WTC11 (cell line): ENCODE data around the gene TRIM47. TPM values are rescaled to one million over a fixed set of nuclear protein-coding genes. Genes with fewer than 3 reads are reported as not detected.

Source experiments
- ATAC-seq: fragments of 200-7000 bp; cut with Tn5 transposase; 2 replicates; pipeline ENCODE4 v1.10.0; 2021; ENCODE audit warnings: mild to moderate bottlenecking, moderate library complexity
- CTCF ChIA-PET: fragments of 300-600 bp; sonication (Branson Sonifier 250); formaldehyde crosslinking; loops from one replicate; lab custom pipeline; 2021; ENCODE audit warnings: antibody characterized with exemption; lab: Charles Lee
- POLR2A ChIA-PET: fragments of 350-600 bp; sonication (Branson Sonifier 250); formaldehyde crosslinking; loops from one replicate; lab custom pipeline; 2021; ENCODE audit warnings: antibody characterized with exemption; lab: Charles Lee
- DNase-seq: peaks from one replicate; pipeline ENCODE4 v3.0.0; 2021; ENCODE audit warnings: low spot score
- H3K27ac Mint-ChIP-seq: 2 replicates; pipeline ENCODE4 v1.8.0; 2021; ENCODE audit warnings: mixed read lengths
- H3K27me3 Mint-ChIP-seq: 2 replicates; pipeline ENCODE4 v1.8.0; 2021; ENCODE audit warnings: low read depth, mild to moderate bottlenecking, moderate library complexity, mixed read lengths
- H3K36me3 Mint-ChIP-seq: 2 replicates; pipeline ENCODE4 v1.8.0; 2021; ENCODE audit warnings: mixed read lengths
- H3K4me1 Mint-ChIP-seq: 2 replicates; pipeline ENCODE4 v1.8.0; 2022; ENCODE audit warnings: mixed read lengths
- H3K4me3 Mint-ChIP-seq: 2 replicates; pipeline ENCODE4 v1.8.0; 2021; ENCODE audit warnings: mild to moderate bottlenecking, moderate library complexity, mixed read lengths
- H3K9me3 Mint-ChIP-seq: 2 replicates; pipeline ENCODE4 v1.8.0; 2021; ENCODE audit warnings: mixed read lengths
- ATF1 ChIP-seq: sonication (generic); formaldehyde crosslinking; IDR thresholded peaks from 2 replicates; pipeline ENCODE4 v1.8.1; 2023; ENCODE audit warnings: mild to moderate bottlenecking, moderate library complexity, missing genetic modification reagents
- CBFB ChIP-seq: sonication (generic); formaldehyde crosslinking; IDR thresholded peaks from 2 replicates; pipeline ENCODE4 v1.8.1; 2022; ENCODE audit warnings: mild to moderate bottlenecking, low read depth, missing genetic modification reagents
- FOXK1 ChIP-seq: sonication (generic); formaldehyde crosslinking; IDR thresholded peaks from 2 replicates; pipeline ENCODE4 v1.8.0; 2022; ENCODE audit warnings: mild to moderate bottlenecking, moderate library complexity, missing genetic modification reagents
- GABPB1 ChIP-seq: sonication (generic); formaldehyde crosslinking; IDR thresholded peaks from 2 replicates; pipeline ENCODE4 v1.8.1; 2023; ENCODE audit warnings: mild to moderate bottlenecking, missing genetic modification reagents
- JAZF1 ChIP-seq: fragments of 250-450 bp; sonication (Bioruptor Pico); IDR thresholded peaks from 2 replicates; pipeline ENCODE4 v1.9.0; 2021; ENCODE audit warnings: moderate library complexity, mild to moderate bottlenecking, inconsistent platforms
- MXD4 ChIP-seq: fragments of 250-450 bp; sonication (Bioruptor Pico); IDR thresholded peaks from 2 replicates; pipeline ENCODE4 v1.8.0; 2021; ENCODE audit warnings: mild to moderate bottlenecking, moderate library complexity, borderline replicate concordance
- NFYB ChIP-seq: sonication (generic); formaldehyde crosslinking; conservative IDR thresholded peaks from 2 replicates; pipeline ENCODE4 v1.8.0; 2022; ENCODE audit warnings: low read depth, missing genetic modification reagents
- NR2C2 ChIP-seq: sonication (generic); formaldehyde crosslinking; IDR thresholded peaks from 2 replicates; pipeline ENCODE4 v1.8.0; 2022; ENCODE audit warnings: mild to moderate bottlenecking, missing genetic modification reagents
- NR3C1 ChIP-seq: sonication (generic); formaldehyde crosslinking; conservative IDR thresholded peaks from 2 replicates; pipeline ENCODE4 v1.8.1; 2023; ENCODE audit warnings: low read depth, mild to moderate bottlenecking, missing genetic modification reagents
- OVOL2 ChIP-seq: fragments of 250-450 bp; sonication (Bioruptor Pico); IDR thresholded peaks from 2 replicates; pipeline ENCODE4 v1.9.0; 2021; ENCODE audit warnings: mild to moderate bottlenecking, borderline replicate concordance
- RORB ChIP-seq: fragments of 250-450 bp; sonication (Bioruptor Pico); IDR thresholded peaks from 2 replicates; pipeline ENCODE4 v1.9.0; 2021; ENCODE audit warnings: mild to moderate bottlenecking
- SMAD3 ChIP-seq: sonication (generic); formaldehyde crosslinking; IDR thresholded peaks from 2 replicates; pipeline ENCODE4 v1.8.0; 2022; ENCODE audit warnings: missing genetic modification reagents, mild to moderate bottlenecking, borderline replicate concordance
- ZNF121 ChIP-seq: sonication (generic); formaldehyde crosslinking; IDR thresholded peaks from 2 replicates; pipeline ENCODE4 v1.8.0; 2023; ENCODE audit warnings: missing genetic modification reagents
- ZNF138 ChIP-seq: sonication (generic); formaldehyde crosslinking; conservative IDR thresholded peaks from 2 replicates; pipeline ENCODE4 v1.8.1; 2022; ENCODE audit warnings: mild to moderate bottlenecking, moderate library complexity, missing genetic modification reagents
- ZNF232 ChIP-seq: sonication (generic); formaldehyde crosslinking; IDR thresholded peaks from 2 replicates; pipeline ENCODE4 v1.8.0; 2022; ENCODE audit warnings: mild to moderate bottlenecking, missing genetic modification reagents
- ZNF423 ChIP-seq: fragments of 250-450 bp; sonication (Bioruptor Pico); IDR thresholded peaks from 2 replicates; pipeline ENCODE4 v2.1.2; 2022; ENCODE audit warnings: mild to moderate bottlenecking, moderate library complexity
- total RNA-seq: library from RNA; stranded (reverse); gene quantifications from 3 replicates; pipeline ENCODE4 v1.2.3, GENCODE V29; 2021
- TF ChIP-seq, protein P1 (sequence below): fragments of 250-450 bp; sonication (Bioruptor Pico); IDR thresholded peaks from 2 replicates; pipeline ENCODE4 v1.9.0; 2021; ENCODE audit warnings: mild to moderate bottlenecking, borderline replicate concordance
- TF ChIP-seq, protein P2 (sequence below): sonication (generic); formaldehyde crosslinking; IDR thresholded peaks from 2 replicates; pipeline ENCODE4 v1.8.0; 2023; ENCODE audit warnings: mild to moderate bottlenecking, missing genetic modification reagents
- TF ChIP-seq, protein P3 (sequence below): sonication (generic); formaldehyde crosslinking; IDR thresholded peaks from 2 replicates; pipeline ENCODE4 v1.8.1; 2022; ENCODE audit warnings: low read depth, mild to moderate bottlenecking, moderate library complexity, missing genetic modification reagents, borderline replicate concordance
- TF ChIP-seq, protein P4 (sequence below): sonication (generic); formaldehyde crosslinking; IDR thresholded peaks from 2 replicates; pipeline ENCODE4 v1.8.1; 2022; ENCODE audit warnings: low read depth, missing genetic modification reagents, borderline replicate concordance

Gene TRIM47
- total RNA-seq, 1 experiment from 2014 or later = 10.0 TPM

DNA sequence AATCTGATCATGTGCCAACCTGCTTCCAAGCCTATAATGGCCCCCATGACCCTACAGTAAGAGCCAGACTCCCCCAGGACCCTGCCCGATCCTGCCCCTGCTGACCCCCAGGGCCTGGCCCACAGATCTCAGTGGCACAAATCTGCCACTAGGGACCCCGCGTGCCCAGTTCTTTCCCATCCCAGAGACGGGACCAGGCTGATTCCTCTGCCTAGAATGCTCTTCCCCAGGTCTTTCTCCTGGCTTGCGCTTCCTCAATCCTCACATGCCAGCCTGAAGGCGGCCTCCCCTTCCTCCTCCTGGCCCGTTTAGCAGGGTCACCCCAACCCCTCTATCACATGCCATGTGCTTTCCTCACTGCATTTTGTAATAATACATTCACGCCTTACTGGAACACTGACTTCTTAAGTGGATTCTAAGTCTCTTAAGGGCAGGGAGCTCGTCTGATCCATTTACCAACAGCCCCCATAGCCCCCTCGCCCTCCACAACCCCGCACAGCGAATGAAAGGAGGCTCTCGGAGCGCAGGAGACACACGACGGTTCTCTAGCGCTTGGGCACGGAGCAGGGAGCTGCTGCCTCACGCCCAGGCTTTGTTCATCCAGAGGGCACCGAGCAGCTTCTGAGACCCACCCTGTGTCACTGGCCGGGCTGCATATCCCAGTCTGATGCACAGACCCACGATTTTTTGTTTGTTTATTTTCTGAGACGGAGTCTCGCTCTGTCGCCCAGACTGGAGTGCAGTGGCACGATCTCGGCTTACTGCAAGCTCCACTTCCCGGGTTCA lies 17.2 kb upstream of the TRIM47 start (continued):
- TF ChIP-seq, protein P1, sequence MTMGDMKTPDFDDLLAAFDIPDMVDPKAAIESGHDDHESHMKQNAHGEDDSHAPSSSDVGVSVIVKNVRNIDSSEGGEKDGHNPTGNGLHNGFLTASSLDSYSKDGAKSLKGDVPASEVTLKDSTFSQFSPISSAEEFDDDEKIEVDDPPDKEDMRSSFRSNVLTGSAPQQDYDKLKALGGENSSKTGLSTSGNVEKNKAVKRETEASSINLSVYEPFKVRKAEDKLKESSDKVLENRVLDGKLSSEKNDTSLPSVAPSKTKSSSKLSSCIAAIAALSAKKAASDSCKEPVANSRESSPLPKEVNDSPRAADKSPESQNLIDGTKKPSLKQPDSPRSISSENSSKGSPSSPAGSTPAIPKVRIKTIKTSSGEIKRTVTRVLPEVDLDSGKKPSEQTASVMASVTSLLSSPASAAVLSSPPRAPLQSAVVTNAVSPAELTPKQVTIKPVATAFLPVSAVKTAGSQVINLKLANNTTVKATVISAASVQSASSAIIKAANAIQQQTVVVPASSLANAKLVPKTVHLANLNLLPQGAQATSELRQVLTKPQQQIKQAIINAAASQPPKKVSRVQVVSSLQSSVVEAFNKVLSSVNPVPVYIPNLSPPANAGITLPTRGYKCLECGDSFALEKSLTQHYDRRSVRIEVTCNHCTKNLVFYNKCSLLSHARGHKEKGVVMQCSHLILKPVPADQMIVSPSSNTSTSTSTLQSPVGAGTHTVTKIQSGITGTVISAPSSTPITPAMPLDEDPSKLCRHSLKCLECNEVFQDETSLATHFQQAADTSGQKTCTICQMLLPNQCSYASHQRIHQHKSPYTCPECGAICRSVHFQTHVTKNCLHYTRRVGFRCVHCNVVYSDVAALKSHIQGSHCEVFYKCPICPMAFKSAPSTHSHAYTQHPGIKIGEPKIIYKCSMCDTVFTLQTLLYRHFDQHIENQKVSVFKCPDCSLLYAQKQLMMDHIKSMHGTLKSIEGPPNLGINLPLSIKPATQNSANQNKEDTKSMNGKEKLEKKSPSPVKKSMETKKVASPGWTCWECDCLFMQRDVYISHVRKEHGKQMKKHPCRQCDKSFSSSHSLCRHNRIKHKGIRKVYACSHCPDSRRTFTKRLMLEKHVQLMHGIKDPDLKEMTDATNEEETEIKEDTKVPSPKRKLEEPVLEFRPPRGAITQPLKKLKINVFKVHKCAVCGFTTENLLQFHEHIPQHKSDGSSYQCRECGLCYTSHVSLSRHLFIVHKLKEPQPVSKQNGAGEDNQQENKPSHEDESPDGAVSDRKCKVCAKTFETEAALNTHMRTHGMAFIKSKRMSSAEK (CRISPR knock-in tag) = no peak
- TF ChIP-seq ZNF138 (CRISPR knock-in tag) (no peak), ZNF121 (CRISPR knock-in tag) (0 out of 2 replicates have a peak, but pooled peaks have one; percentile 21), SMAD3 (CRISPR knock-in tag) (peak; percentile 16; the same call in 1 of the 2 replicates), ZNF232 (CRISPR knock-in tag) (peak; percentile 44; the same call in 1 of the 2 replicates), NFYB (CRISPR knock-in tag) (no peak), CBFB (CRISPR knock-in tag) (no peak)

DNA sequence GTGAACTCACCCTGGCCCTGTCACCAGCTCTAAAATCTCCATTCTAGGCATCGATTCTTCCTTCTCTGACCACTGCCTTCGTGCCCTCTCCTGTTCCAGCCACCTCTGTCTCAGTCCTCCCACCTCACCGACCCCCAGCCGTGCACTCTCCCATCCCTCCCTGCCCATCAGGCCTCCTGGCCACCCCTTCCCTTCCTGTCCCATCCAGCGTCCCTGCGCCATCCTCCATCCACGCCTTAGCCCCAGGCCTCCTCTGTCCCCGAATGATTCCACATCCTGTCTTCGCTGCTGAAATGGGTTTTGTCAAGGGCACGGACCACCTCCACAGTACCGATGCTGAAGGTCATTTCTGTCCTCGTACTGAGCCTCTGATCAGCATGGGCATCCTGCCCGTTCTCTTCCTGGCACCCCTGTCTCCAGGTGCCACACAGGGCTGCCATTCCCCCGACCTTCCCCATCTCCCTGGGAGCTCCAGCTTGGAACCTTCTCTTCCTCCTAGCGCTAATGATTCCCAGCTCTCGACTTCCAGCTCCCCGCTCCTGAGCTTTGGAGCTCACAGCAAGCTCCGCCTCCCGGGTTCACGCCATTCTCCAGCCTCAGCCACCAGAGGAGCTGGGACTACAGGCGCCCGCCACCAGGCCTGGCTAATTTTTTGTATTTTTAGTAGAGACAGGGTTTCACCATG lies 15.8 kb upstream of the TRIM47 start:
- H3K36me3 Mint-ChIP-seq = peaks cover 11% of the 10 kb centered on the region
- H3K27ac Mint-ChIP-seq = peak overlapping the region; percentile 93
- ChIA-PET CTCF (interaction anchor here (0.5 to 7.5 kb wide), 16 partner anchors 11 to 774 kb away, joined by 3 to 71 read pairs (median 5); partner anchors contain the start of genes CDK3, MRPL38, TRIM47 and WBP2), POLR2A (interaction anchor here (0.9 kb wide), 2 partner anchors 17 to 39 kb away, joined by 3 read pairs; partner anchors contain the start of gene WBP2)
- ATAC-seq (no peak), DNase-seq (no peak)
- TF ChIP-seq JAZF1 (CRISPR knock-in tag) (no peak), MXD4 (no peak), FOXK1 (CRISPR knock-in tag) (no peak)
- TF ChIP-seq, protein P2, sequence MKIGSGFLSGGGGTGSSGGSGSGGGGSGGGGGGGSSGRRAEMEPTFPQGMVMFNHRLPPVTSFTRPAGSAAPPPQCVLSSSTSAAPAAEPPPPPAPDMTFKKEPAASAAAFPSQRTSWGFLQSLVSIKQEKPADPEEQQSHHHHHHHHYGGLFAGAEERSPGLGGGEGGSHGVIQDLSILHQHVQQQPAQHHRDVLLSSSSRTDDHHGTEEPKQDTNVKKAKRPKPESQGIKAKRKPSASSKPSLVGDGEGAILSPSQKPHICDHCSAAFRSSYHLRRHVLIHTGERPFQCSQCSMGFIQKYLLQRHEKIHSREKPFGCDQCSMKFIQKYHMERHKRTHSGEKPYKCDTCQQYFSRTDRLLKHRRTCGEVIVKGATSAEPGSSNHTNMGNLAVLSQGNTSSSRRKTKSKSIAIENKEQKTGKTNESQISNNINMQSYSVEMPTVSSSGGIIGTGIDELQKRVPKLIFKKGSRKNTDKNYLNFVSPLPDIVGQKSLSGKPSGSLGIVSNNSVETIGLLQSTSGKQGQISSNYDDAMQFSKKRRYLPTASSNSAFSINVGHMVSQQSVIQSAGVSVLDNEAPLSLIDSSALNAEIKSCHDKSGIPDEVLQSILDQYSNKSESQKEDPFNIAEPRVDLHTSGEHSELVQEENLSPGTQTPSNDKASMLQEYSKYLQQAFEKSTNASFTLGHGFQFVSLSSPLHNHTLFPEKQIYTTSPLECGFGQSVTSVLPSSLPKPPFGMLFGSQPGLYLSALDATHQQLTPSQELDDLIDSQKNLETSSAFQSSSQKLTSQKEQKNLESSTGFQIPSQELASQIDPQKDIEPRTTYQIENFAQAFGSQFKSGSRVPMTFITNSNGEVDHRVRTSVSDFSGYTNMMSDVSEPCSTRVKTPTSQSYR (CRISPR knock-in tag) = no peak
- peak overlapping the region; percentile 44 for H3K4me3 Mint-ChIP-seq
- H3K27me3 Mint-ChIP-seq = no peaks in the 10 kb centered on the region
- H3K4me1 Mint-ChIP-seq = peaks cover 26% of the 10 kb centered on the region
- no peaks in the 10 kb centered on the region for H3K9me3 Mint-ChIP-seq

DNA sequence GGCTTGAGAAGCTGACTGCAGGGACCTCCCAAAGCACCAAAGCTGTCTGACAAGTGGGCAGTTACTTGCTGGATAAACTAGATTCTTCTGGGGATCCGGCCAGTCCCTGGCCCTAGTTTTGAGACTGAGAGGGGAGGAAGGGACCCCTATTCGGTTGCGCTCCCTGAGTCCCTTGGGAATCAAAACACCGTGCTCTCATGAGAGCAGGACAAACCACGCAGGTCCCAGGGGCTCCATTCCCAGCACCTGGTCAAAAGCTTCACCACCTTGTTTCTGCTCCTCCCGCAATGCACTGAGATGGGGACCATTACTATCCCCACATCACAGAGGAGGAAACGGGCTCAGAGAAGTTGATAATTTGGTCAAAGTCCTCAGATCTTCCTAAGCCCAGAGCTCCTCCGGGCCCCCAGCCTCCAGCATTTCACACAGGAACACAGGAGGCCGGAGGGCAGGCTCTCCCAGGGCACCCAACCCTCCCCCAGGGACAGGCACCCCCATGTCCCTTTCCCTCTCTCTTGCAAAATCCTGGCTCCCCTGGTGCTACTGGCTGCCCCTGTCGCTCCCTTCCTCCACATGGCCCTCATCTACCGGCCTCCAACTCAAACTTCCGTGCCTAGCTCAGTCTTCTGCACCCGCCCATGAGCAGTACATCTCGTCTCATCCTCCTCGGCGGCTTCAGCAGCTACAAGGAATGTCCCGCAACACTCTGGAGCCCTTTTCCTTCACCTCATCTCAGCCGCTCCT lies 15.1 kb upstream of the TRIM47 start:
- H3K27me3 Mint-ChIP-seq = no peaks in the 10 kb centered on the region
- H3K27ac Mint-ChIP-seq = peak overlapping the region; percentile 93
- DNase-seq (no peak), ATAC-seq (no peak)
- H3K36me3 Mint-ChIP-seq = peaks cover 7% of the 10 kb centered on the region; the same call in 1 of the 2 replicates
- H3K4me3 Mint-ChIP-seq = peak overlapping the region; percentile 44
- H3K9me3 Mint-ChIP-seq = no peaks in the 10 kb centered on the region
- ChIA-PET CTCF (interaction anchor here (0.5 to 7.5 kb wide), 10 partner anchors 11 to 773 kb away, joined by 3 to 71 read pairs (median 6); partner anchors contain the start of genes MRPL38 and TRIM47), POLR2A (interaction anchor here (1.2 kb wide), 1 partner anchor 38 kb away, joined by 3 read pairs; the partner anchor contains the start of gene WBP2)
- H3K4me1 Mint-ChIP-seq = peaks cover 26% of the 10 kb centered on the region
- TF ChIP-seq GABPB1 (CRISPR knock-in tag) (no peak; the same call in 1 of the 2 replicates), RORB (CRISPR knock-in tag) (no peak), OVOL2 (CRISPR knock-in tag) (no peak), NR2C2 (CRISPR knock-in tag) (no peak), ATF1 (no peak), ZNF423 (CRISPR knock-in tag) (no peak), NR3C1 (CRISPR knock-in tag) (no peak)
- TF ChIP-seq, protein P3, sequence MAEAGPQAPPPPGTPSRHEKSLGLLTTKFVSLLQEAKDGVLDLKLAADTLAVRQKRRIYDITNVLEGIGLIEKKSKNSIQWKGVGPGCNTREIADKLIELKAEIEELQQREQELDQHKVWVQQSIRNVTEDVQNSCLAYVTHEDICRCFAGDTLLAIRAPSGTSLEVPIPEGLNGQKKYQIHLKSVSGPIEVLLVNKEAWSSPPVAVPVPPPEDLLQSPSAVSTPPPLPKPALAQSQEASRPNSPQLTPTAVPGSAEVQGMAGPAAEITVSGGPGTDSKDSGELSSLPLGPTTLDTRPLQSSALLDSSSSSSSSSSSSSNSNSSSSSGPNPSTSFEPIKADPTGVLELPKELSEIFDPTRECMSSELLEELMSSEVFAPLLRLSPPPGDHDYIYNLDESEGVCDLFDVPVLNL (CRISPR knock-in tag) = no peak
- TF ChIP-seq, protein P4, sequence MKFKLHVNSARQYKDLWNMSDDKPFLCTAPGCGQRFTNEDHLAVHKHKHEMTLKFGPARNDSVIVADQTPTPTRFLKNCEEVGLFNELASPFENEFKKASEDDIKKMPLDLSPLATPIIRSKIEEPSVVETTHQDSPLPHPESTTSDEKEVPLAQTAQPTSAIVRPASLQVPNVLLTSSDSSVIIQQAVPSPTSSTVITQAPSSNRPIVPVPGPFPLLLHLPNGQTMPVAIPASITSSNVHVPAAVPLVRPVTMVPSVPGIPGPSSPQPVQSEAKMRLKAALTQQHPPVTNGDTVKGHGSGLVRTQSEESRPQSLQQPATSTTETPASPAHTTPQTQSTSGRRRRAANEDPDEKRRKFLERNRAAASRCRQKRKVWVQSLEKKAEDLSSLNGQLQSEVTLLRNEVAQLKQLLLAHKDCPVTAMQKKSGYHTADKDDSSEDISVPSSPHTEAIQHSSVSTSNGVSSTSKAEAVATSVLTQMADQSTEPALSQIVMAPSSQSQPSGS (CRISPR knock-in tag) = no peak
